HepG2 (cell line): ENCODE results near the gene ABHD17A. TPM values are rescaled to one million over a fixed set of nuclear protein-coding genes. Genes with fewer than 3 reads are reported as not detected.

Experiments
- BCL3 ChIP-seq: sonication (generic); formaldehyde crosslinking; IDR thresholded peaks from 2 replicates; pipeline ENCODE4 v1.5.1; 2020; ENCODE audit warnings: mild to moderate bottlenecking, missing genetic modification reagents, moderate library complexity
- IRX3 ChIP-seq: sonication (generic); formaldehyde crosslinking; IDR thresholded peaks from 2 replicates; pipeline ENCODE4 v1.8.1; 2023; ENCODE audit warnings: mild to moderate bottlenecking, low read depth, missing genetic modification reagents, borderline replicate concordance
- KAT8 ChIP-seq: IDR thresholded peaks from 2 replicates; pipeline ENCODE4 v1.6.1; 2016; ENCODE audit warnings: missing genetic modification reagents, missing compliant biosample characterization
- MTA1 ChIP-seq: sonication (generic); formaldehyde crosslinking; IDR thresholded peaks from 2 replicates; pipeline ENCODE4 v1.4.0; 2020; ENCODE audit warnings: missing genetic modification reagents, mild to moderate bottlenecking, borderline replicate concordance
- RAD51 ChIP-seq: fragments of 450-650 bp; IDR thresholded peaks from 2 replicates; pipeline ENCODE4 v1.6.1; 2016; ENCODE audit warnings: borderline replicate concordance
- XBP1 ChIP-seq: sonication (generic); formaldehyde crosslinking; IDR thresholded peaks from 2 replicates; pipeline ENCODE4 v1.5.0; 2020; ENCODE audit warnings: missing genetic modification reagents
- ZBTB40 ChIP-seq, 2 experiments: fragments of 450-650 bp in 1 of 2; sonication (generic) in 1 of 2; formaldehyde crosslinking in 1 of 2; IDR thresholded peaks; 2 replicates each; pipeline versions ENCODE4 v1.6.1 to v1.8.0; 2016 to 2022; ENCODE audit warnings: antibody characterized with exemption in 1 of 2, mild to moderate bottlenecking in 1 of 2, missing genetic modification reagents in 1 of 2
- ZFP82 ChIP-seq: sonication (generic); formaldehyde crosslinking; IDR thresholded peaks from 2 replicates; pipeline ENCODE4 v1.5.1; 2020; ENCODE audit warnings: mild to moderate bottlenecking, missing genetic modification reagents, borderline replicate concordance
- ZNF12 ChIP-seq: sonication (generic); formaldehyde crosslinking; IDR thresholded peaks from 2 replicates; pipeline ENCODE4 v1.5.0; 2020; ENCODE audit warnings: missing genetic modification reagents
- polyA plus RNA-seq, 8 experiments: library from polyadenylated mRNA; depleted of rRNA in 3 of 8; stranded (reverse) in 7 of 8; unstranded in 1 of 8; fragments of >200 nt; fragmentation: Illumina TruSeq in 4 of 8; extraction: Trizol in 4 of 8; gene quantifications; 2 replicates each; pipeline versions ENCODE4 v1.2.1 to v1.2.3, GENCODE V29; 2011 to 2016; ENCODE audit warnings: low read depth in 4 of 8, missing spikeins in 1 of 8, mixed read lengths in 1 of 8; ENCODE audit not compliant: insufficient read depth in 1 of 8
- total RNA-seq, 5 experiments: library from RNA; depleted of rRNA; stranded (reverse); fragments of >200 nt; fragmentation: Illumina TruSeq; extraction: Trizol; gene quantifications; 2 replicates each; pipeline ENCODE4 v1.2.3, GENCODE V29; 2016; ENCODE audit warnings: low read depth in 1 of 5
- TF ChIP-seq, protein P1 (sequence below): sonication (generic); formaldehyde crosslinking; IDR thresholded peaks from 2 replicates; pipeline ENCODE4 v1.4.0; 2020; ENCODE audit warnings: missing genetic modification reagents, borderline replicate concordance

The ABHD17A gene
- total and polyA plus RNA-seq, 2 of the 13 experiments (the other 11 are each of a cell fraction or from before 2014, with no cell fraction given) = 27.7 to 40.8 TPM

DNA sequence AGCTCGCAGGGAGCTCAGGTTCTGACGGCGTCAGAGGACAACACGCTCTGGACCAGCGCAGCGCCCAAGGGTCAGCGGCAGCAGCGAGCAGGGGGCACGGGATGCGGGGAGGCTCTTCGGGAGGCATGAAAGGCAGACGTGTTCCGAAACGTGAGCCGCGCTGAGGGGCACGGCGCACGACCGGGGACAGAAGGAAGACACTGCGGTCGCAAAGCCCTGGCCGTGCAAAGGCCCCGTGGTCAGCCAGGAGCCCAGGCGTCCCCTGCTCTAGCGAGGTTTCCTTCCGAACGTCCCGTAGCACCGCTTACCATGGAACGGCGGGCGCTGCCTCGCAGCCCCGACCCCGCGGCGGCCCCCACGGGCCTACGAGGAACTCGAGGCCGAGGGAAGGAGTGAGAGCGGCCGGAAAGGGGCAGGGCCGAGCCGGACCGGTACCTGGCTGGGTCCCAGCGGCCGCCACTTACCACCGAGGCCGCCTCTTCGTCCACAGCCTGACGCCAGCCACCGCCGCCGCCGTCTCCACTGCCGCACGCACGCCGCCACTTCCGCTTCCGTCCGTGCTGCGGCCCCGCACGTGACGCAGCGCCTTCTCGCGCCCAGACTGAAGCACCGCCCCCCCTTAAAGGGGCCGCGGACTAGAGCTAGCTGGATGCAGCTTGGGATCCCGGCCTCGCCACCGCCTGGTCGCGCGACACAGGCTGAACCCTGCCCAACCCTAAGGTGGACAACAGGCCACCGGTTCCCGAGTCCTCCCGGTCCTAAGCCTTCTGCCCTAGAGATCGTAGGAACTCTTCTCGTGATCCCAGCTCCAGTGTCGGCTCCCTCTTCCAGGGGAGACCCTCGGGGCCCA lies 9.4 kb downstream of the ABHD17A start (continued):
- TF ChIP-seq IRX3 (CRISPR knock-in tag) (no peak), MTA1 (CRISPR knock-in tag) (peak; percentile 69; the same call in 1 of the 2 replicates), ZFP82 (no peak), XBP1 (no peak), ZNF12 (CRISPR knock-in tag) (0 out of 2 replicates have a peak, but pooled peaks have one; percentile 27), RAD51 (peak; percentile 75), KAT8 (CRISPR knock-in tag) (peak; percentile 93; the same call in 1 of the 2 replicates), ZBTB40 (IDR thresholded peaks at IDR 0.05) (no peak), ZBTB40 (CRISPR knock-in tag; IDR thresholded peaks at IDR 0.05) (peak; percentile 39; the same call in 1 of the 2 replicates), BCL3 (peak; percentile 84; the same call in 1 of the 2 replicates)
- TF ChIP-seq, protein P1, sequence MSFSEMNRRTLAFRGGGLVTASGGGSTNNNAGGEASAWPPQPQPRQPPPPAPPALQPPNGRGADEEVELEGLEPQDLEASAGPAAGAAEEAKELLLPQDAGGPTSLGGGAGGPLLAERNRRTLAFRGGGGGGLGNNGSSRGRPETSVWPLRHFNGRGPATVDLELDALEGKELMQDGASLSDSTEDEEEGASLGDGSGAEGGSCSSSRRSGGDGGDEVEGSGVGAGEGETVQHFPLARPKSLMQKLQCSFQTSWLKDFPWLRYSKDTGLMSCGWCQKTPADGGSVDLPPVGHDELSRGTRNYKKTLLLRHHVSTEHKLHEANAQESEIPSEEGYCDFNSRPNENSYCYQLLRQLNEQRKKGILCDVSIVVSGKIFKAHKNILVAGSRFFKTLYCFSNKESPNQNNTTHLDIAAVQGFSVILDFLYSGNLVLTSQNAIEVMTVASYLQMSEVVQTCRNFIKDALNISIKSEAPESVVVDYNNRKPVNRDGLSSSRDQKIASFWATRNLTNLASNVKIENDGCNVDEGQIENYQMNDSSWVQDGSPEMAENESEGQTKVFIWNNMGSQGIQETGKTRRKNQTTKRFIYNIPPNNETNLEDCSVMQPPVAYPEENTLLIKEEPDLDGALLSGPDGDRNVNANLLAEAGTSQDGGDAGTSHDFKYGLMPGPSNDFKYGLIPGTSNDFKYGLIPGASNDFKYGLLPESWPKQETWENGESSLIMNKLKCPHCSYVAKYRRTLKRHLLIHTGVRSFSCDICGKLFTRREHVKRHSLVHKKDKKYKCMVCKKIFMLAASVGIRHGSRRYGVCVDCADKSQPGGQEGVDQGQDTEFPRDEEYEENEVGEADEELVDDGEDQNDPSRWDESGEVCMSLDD = no peak
